A549 (cell line): Measurements from ENCODE around the gene HLTF. TPM values are rescaled to one million over a fixed set of nuclear protein-coding genes. Genes with fewer than 3 reads are reported as not detected.

Experiments used
- CBX8 ChIP-seq: fragments of 200-600 bp; sonication (generic); IDR thresholded peaks from 2 replicates; pipeline ENCODE4 v1.6.1; 2016
- CEBPB ChIP-seq, 2 experiments: fragments of >200 bp in 1 of 2; sonication (Bioruptor Twin) in 1 of 2; formaldehyde crosslinking in 1 of 2; IDR thresholded peaks; 2 replicates each; pipeline ENCODE4 v1.6.1; 2012 to 2016
- EP300 ChIP-seq, 2 experiments: fragments of >200 bp; sonication (Bioruptor Twin); formaldehyde crosslinking; IDR thresholded peaks; 2 replicates in 1 of 2; 3 replicates in 1 of 2; pipeline ENCODE4 v1.6.1; 2016 to 2017
- ESRRA ChIP-seq: fragments of 150-350 bp; IDR thresholded peaks from 2 replicates; pipeline ENCODE4 v1.6.1; 2014; ENCODE audit warnings: mild to moderate bottlenecking, low read length, borderline replicate concordance
- FOSB ChIP-seq: fragments of 250-450 bp; sonication (Bioruptor Pico); IDR thresholded peaks from 2 replicates; pipeline ENCODE4 v1.5.0; 2020; ENCODE audit warnings: mild to moderate bottlenecking, moderate library complexity
- FOSL2 ChIP-seq, 2 experiments: fragments of 450-650 bp in 1 of 2; fragments of >200 bp in 1 of 2; sonication (Bioruptor Twin) in 1 of 2; formaldehyde crosslinking; IDR thresholded peaks; 2 replicates each; pipeline versions ENCODE4 v1.5.0 to v1.6.1; 2016 to 2020; ENCODE audit warnings: mild to moderate bottlenecking in 1 of 2, moderate library complexity in 1 of 2
- HOXB13 ChIP-seq: fragments of 250-450 bp; sonication (Bioruptor Pico); IDR thresholded peaks from 2 replicates; pipeline ENCODE4 v1.5.0; 2020; ENCODE audit warnings: low read depth, mild to moderate bottlenecking, moderate library complexity
- NFE2L2 ChIP-seq: fragments of 150-350 bp; conservative IDR thresholded peaks from 2 replicates; pipeline ENCODE4 v1.6.1; 2014; ENCODE audit warnings: low read length
- NPAS2 ChIP-seq: fragments of 250-450 bp; sonication (Bioruptor Pico); IDR thresholded peaks from 2 replicates; pipeline ENCODE4 v1.8.0; 2022; ENCODE audit warnings: mild to moderate bottlenecking, moderate library complexity, borderline replicate concordance
- NR3C1 ChIP-seq: fragments of >200 bp; sonication (Bioruptor Twin); formaldehyde crosslinking; IDR thresholded peaks from 3 replicates; pipeline ENCODE4 v1.6.1; 2017
- POLR2A ChIP-seq: IDR thresholded peaks from 2 replicates; pipeline ENCODE4 v1.6.1; 2012; ENCODE audit warnings: mild to moderate bottlenecking, low read length
- RAD21 ChIP-seq, 2 experiments: fragments of >200 bp in 1 of 2; sonication (Bioruptor Twin) in 1 of 2; formaldehyde crosslinking in 1 of 2; IDR thresholded peaks in 1 of 2; conservative IDR thresholded peaks in 1 of 2; 2 replicates in 1 of 2; 3 replicates in 1 of 2; pipeline ENCODE4 v1.6.1; 2012 to 2018; ENCODE audit warnings: inconsistent platforms in 1 of 2
- RCOR1 ChIP-seq: fragments of 150-350 bp; IDR thresholded peaks from 2 replicates; pipeline ENCODE4 v1.6.1; 2014; ENCODE audit warnings: antibody characterized with exemption, low read length, low read depth
- TFCP2L1 ChIP-seq: fragments of 250-450 bp; sonication (Bioruptor Pico); IDR thresholded peaks from 2 replicates; pipeline ENCODE4 v1.5.0; 2021; ENCODE audit warnings: mild to moderate bottlenecking
- TP53 ChIP-seq: fragments of 250-450 bp; sonication (Bioruptor Pico); IDR thresholded peaks from 2 replicates; pipeline ENCODE4 v1.5.0; 2021; ENCODE audit warnings: mild to moderate bottlenecking, moderate library complexity
- ZFP36 ChIP-seq: fragments of 450-650 bp; IDR thresholded peaks from 2 replicates; pipeline ENCODE4 v1.6.1; 2014; ENCODE audit warnings: borderline replicate concordance; ENCODE audit not compliant: partially characterized antibody
- ZSCAN20 ChIP-seq: fragments of 250-450 bp; sonication (Bioruptor Pico); IDR thresholded peaks from 2 replicates; pipeline ENCODE4 v1.8.0; 2022; ENCODE audit warnings: mild to moderate bottlenecking, moderate library complexity
- polyA plus RNA-seq, 4 experiments: library from polyadenylated mRNA; depleted of rRNA in 3 of 4; stranded (reverse); fragments of >200 nt; fragmentation: RNase III in 1 of 4; extraction: RNeasy Plus Mini Kit Qiagen cat#74134 plus additional on column Dnase treatment in 1 of 4; gene quantifications; 2 replicates in 3 of 4; 3 replicates in 1 of 4; pipeline ENCODE4 v1.2.3, GENCODE V29; 2011 to 2017
- TF ChIP-seq, protein P1 (sequence below): fragments of 250-450 bp; sonication (Bioruptor Pico); IDR thresholded peaks from 2 replicates; pipeline ENCODE4 v1.5.0; 2020; ENCODE audit warnings: low read depth, mild to moderate bottlenecking, moderate library complexity
- TF ChIP-seq, protein P2 (sequence below): IDR thresholded peaks from 2 replicates; pipeline ENCODE4 v1.6.1; 2012; ENCODE audit warnings: low read depth, borderline replicate concordance
- TF ChIP-seq, protein P3 (sequence below): fragments of 150-350 bp; IDR thresholded peaks from 2 replicates; pipeline ENCODE4 v1.6.1; 2014; ENCODE audit warnings: low read depth, mild to moderate bottlenecking, low read length
- TF ChIP-seq, protein P4 (sequence below): fragments of 450-650 bp; IDR thresholded peaks from 2 replicates; pipeline ENCODE4 v1.6.1; 2014; ENCODE audit warnings: antibody characterized with exemption
- TF ChIP-seq, protein P5 (sequence below): fragments of >200 bp; sonication (Bioruptor Twin); formaldehyde crosslinking; IDR thresholded peaks from 3 replicates; pipeline ENCODE4 v1.6.1; 2016
- TF ChIP-seq, protein P6 (sequence below): fragments of >200 bp; sonication (Bioruptor Twin); formaldehyde crosslinking; IDR thresholded peaks from 2 replicates; pipeline ENCODE4 v1.6.1; 2016
- TF ChIP-seq, protein P7 (sequence below): IDR thresholded peaks from 2 replicates; pipeline ENCODE4 v1.6.1; 2012

Gene HLTF
- polyA plus RNA-seq, 2 of the 4 experiments (the other 2 are of a cell fraction), result 26.7 to 61.6 TPM

DNA sequence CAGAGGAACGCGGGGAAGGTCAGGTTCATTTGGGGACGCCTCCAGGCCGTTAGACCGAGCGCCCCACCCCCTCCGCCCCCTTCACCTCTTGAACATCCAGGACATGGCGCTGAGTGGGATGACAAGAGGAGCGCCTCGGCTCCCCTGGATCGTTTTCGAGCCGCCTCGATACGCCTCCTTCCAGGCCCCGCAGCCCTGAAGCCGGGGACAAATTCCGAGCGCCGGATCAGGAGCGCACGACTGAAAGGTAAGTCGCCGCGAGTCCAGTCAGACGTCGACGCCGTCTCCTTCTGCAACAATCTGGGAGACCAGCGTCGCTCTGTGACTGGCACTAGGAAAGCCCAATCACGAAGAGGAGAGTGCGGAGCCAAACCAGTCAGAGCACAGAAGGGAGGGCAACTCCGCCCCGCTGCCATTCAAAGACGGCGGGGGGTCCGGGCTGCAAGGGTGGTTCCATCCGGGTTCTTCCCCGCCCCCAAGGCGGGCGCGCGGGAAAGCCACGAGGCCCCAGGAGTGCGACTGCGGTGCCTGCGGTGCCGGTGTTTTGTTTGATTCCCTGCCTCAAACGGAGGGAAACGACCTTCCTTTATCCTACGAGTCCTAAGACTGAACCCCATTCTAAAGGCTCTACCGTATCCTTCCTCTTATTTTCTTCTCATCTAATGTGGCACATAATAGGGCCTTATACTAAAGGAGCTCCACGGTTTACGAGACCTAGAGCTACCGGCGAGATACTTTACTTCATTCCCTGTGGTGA lies at the start of gene HLTF (continued):
- TF ChIP-seq, protein P1, sequence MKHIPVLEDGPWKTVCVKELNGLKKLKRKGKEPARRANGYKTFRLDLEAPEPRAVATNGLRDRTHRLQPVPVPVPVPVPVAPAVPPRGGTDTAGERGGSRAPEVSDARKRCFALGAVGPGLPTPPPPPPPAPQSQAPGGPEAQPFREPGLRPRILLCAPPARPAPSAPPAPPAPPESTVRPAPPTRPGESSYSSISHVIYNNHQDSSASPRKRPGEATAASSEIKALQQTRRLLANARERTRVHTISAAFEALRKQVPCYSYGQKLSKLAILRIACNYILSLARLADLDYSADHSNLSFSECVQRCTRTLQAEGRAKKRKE, result peak; percentile 94
- TF ChIP-seq, protein P2, sequence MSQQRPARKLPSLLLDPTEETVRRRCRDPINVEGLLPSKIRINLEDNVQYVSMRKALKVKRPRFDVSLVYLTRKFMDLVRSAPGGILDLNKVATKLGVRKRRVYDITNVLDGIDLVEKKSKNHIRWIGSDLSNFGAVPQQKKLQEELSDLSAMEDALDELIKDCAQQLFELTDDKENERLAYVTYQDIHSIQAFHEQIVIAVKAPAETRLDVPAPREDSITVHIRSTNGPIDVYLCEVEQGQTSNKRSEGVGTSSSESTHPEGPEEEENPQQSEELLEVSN, result peak; percentile 100
- TF ChIP-seq FOSB (no peak; the same call in 1 of the 2 replicates), ESRRA (no peak), EP300 (IDR thresholded peaks at IDR 0.05) (no peak), ZFP36 (no peak), POLR2A (peak; percentile 62), HOXB13 (peak; percentile 96), NPAS2 (CRISPR knock-in tag) (peak; percentile 25; the same call in 1 of the 2 replicates), CBX8 (no peak), RCOR1 (no peak), FOSL2 (IDR thresholded peaks at IDR 0.05) (no peak), FOSL2 (CRISPR knock-in tag; IDR thresholded peaks at IDR 0.05) (no peak; the same call in 1 of the 2 replicates), NFE2L2 (no peak), TFCP2L1 (CRISPR knock-in tag) (0 out of 2 replicates have a peak, but pooled peaks have one; percentile 46), CEBPB (IDR thresholded peaks at IDR 0.05) (no peak), NR3C1 (no peak), TP53 (CRISPR knock-in tag) (peak; percentile 40; the same call in 1 of the 2 replicates), ZSCAN20 (peak; percentile 64; the same call in 1 of the 2 replicates), RAD21 (conservative IDR thresholded peaks at IDR 0.05 in 1 of 2, IDR thresholded peaks at IDR 0.05 in 1 of 2) (no peak)
- TF ChIP-seq, protein P3, sequence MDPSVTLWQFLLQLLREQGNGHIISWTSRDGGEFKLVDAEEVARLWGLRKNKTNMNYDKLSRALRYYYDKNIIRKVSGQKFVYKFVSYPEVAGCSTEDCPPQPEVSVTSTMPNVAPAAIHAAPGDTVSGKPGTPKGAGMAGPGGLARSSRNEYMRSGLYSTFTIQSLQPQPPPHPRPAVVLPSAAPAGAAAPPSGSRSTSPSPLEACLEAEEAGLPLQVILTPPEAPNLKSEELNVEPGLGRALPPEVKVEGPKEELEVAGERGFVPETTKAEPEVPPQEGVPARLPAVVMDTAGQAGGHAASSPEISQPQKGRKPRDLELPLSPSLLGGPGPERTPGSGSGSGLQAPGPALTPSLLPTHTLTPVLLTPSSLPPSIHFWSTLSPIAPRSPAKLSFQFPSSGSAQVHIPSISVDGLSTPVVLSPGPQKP, result no peak
- TF ChIP-seq, protein P4, sequence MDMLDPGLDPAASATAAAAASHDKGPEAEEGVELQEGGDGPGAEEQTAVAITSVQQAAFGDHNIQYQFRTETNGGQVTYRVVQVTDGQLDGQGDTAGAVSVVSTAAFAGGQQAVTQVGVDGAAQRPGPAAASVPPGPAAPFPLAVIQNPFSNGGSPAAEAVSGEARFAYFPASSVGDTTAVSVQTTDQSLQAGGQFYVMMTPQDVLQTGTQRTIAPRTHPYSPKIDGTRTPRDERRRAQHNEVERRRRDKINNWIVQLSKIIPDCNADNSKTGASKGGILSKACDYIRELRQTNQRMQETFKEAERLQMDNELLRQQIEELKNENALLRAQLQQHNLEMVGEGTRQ, result no peak
- TF ChIP-seq, protein P5, sequence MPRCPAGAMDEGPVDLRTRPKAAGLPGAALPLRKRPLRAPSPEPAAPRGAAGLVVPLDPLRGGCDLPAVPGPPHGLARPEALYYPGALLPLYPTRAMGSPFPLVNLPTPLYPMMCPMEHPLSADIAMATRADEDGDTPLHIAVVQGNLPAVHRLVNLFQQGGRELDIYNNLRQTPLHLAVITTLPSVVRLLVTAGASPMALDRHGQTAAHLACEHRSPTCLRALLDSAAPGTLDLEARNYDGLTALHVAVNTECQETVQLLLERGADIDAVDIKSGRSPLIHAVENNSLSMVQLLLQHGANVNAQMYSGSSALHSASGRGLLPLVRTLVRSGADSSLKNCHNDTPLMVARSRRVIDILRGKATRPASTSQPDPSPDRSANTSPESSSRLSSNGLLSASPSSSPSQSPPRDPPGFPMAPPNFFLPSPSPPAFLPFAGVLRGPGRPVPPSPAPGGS, result peak; percentile 66; the same call in 1 of the 3 replicates
- TF ChIP-seq, protein P6, sequence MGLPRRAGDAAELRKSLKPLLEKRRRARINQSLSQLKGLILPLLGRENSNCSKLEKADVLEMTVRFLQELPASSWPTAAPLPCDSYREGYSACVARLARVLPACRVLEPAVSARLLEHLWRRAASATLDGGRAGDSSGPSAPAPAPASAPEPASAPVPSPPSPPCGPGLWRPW, result no peak
- TF ChIP-seq, protein P7, sequence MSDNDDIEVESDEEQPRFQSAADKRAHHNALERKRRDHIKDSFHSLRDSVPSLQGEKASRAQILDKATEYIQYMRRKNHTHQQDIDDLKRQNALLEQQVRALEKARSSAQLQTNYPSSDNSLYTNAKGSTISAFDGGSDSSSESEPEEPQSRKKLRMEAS, result peak; percentile 100
- TF ChIP-seq, all 56 proteins: peak for 20
